GM23338 (cell line): ENCODE data around the gene KICS2. TPM values are rescaled to one million over a fixed set of nuclear protein-coding genes. Genes with fewer than 3 reads are reported as not detected.

Experiments
- ATAC-seq: fragments of 200-7000 bp; cut with Tn5 transposase; 3 replicates; pipeline ENCODE4 v1.9.1; 2020
- DNase-seq: peaks from one replicate; pipeline ENCODE4 v3.0.0-alpha.2; 2015; ENCODE audit warnings: low spot score
- H2AFZ ChIP-seq: fragments of 200-600 bp; sonication (generic); 2 replicates; pipeline ENCODE4 v1.8.0; 2016; ENCODE audit warnings: antibody characterized with exemption, mild to moderate bottlenecking, moderate library complexity
- H3F3A ChIP-seq: fragments of 200-600 bp; sonication (generic); replicated peaks from 2 replicates; pipeline ENCODE4 v1.8.0; 2017; ENCODE audit warnings: antibody characterized with exemption, mixed run types, low read depth
- H3K27ac ChIP-seq: fragments of 200-600 bp; sonication (generic); 2 replicates; pipeline ENCODE4 v1.6.1; 2016; ENCODE audit warnings: low read depth
- H3K27me3 ChIP-seq: fragments of 200-600 bp; sonication (generic); 2 replicates; pipeline ENCODE4 v1.8.0; 2016; ENCODE audit warnings: mild to moderate bottlenecking, mixed run types, moderate library complexity; ENCODE audit not compliant: insufficient read depth
- H3K36me3 ChIP-seq: fragments of 200-600 bp; sonication (generic); 2 replicates; pipeline ENCODE4 v1.8.0; 2016; ENCODE audit warnings: mild to moderate bottlenecking; ENCODE audit not compliant: insufficient read depth
- H3K4me1 ChIP-seq: fragments of 200-600 bp; sonication (generic); 2 replicates; pipeline ENCODE4 v1.8.0; 2016; ENCODE audit warnings: mild to moderate bottlenecking, moderate library complexity; ENCODE audit not compliant: insufficient read depth
- H3K4me2 ChIP-seq: fragments of 200-600 bp; sonication (generic); 2 replicates; pipeline ENCODE4 v1.7.1; 2017; ENCODE audit warnings: mixed run types
- H3K4me3 ChIP-seq: fragments of 200-600 bp; sonication (generic); 2 replicates; pipeline ENCODE4 v1.6.1; 2016; ENCODE audit warnings: mixed run types
- H3K79me2 ChIP-seq: fragments of 200-600 bp; sonication (generic); replicated peaks from 2 replicates; pipeline ENCODE4 v1.8.0; 2017; ENCODE audit warnings: mild to moderate bottlenecking; ENCODE audit not compliant: insufficient read depth
- H3K9me2 ChIP-seq: fragments of 200-600 bp; sonication (generic); 2 replicates; pipeline ENCODE4 v1.8.0; 2017; ENCODE audit not compliant: insufficient read depth
- H4K20me1 ChIP-seq: fragments of 200-600 bp; sonication (generic); replicated peaks from 2 replicates; pipeline ENCODE4 v1.8.0; 2017; ENCODE audit warnings: mild to moderate bottlenecking; ENCODE audit not compliant: insufficient read depth
- H3K27ac Mint-ChIP-seq: 2 replicates; pipeline ENCODE4 v1.8.0; 2020; ENCODE audit warnings: inconsistent platforms, mild to moderate bottlenecking, moderate library complexity, mixed read lengths
- H3K27me3 Mint-ChIP-seq: 3 replicates; pipeline ENCODE4 v1.8.0; 2022; ENCODE audit warnings: low read depth, mild to moderate bottlenecking, moderate library complexity, mixed read lengths, inconsistent platforms; ENCODE audit not compliant: insufficient read depth, poor library complexity
- H3K36me3 Mint-ChIP-seq: 3 replicates; pipeline ENCODE4 v1.8.0; 2021; ENCODE audit warnings: low read depth, mild to moderate bottlenecking, inconsistent platforms, moderate library complexity, mixed read lengths
- H3K4me1 Mint-ChIP-seq: 3 replicates; pipeline ENCODE4 v1.8.0; 2020; ENCODE audit warnings: mild to moderate bottlenecking, inconsistent platforms, mixed read lengths
- H3K4me3 Mint-ChIP-seq: 3 replicates; pipeline ENCODE4 v1.8.0; 2021; ENCODE audit warnings: moderate library complexity, mild to moderate bottlenecking, inconsistent platforms, mixed read lengths
- H3K9me3 Mint-ChIP-seq: 3 replicates; pipeline ENCODE4 v1.8.0; 2020; ENCODE audit warnings: moderate library complexity, mild to moderate bottlenecking, inconsistent platforms, mixed read lengths
- CREB1 ChIP-seq: fragments of 250-450 bp; sonication (Bioruptor Pico); IDR thresholded peaks from 2 replicates; pipeline ENCODE4 v1.5.0; 2020; ENCODE audit warnings: low read depth, mild to moderate bottlenecking, moderate library complexity
- EZH2 ChIP-seq: fragments of 200-600 bp; sonication (generic); IDR thresholded peaks from one replicate; pipeline ENCODE4 v1.8.0; 2017; ENCODE audit warnings: antibody characterized with exemption, mild to moderate bottlenecking, low read depth; ENCODE audit not compliant: unreplicated experiment
- EZH2phosphoT487 ChIP-seq: fragments of 200-600 bp; sonication (generic); IDR thresholded peaks from one replicate; pipeline ENCODE4 v1.8.1; 2018; ENCODE audit warnings: antibody characterized with exemption; ENCODE audit not compliant: unreplicated experiment
- JUNB ChIP-seq: IDR thresholded peaks from one replicate; pipeline ENCODE4 v1.6.1; 2016; ENCODE audit warnings: antibody characterized with exemption; ENCODE audit not compliant: unreplicated experiment
- NANOG ChIP-seq: IDR thresholded peaks from 2 replicates; pipeline ENCODE4 v1.6.1; 2016; ENCODE audit warnings: antibody characterized with exemption, borderline replicate concordance
- POLR2AphosphoS5 ChIP-seq: IDR thresholded peaks from 2 replicates; pipeline ENCODE4 v1.6.1; 2016; ENCODE audit warnings: antibody characterized with exemption, low read depth
- STAT1 ChIP-seq: IDR thresholded peaks from one replicate; pipeline ENCODE4 v1.6.1; 2016; ENCODE audit warnings: antibody characterized with exemption; ENCODE audit not compliant: unreplicated experiment
- ZNF114 ChIP-seq: fragments of 250-450 bp; sonication (Bioruptor Pico); IDR thresholded peaks from 2 replicates; pipeline ENCODE4 v1.5.0; 2020; ENCODE audit warnings: mild to moderate bottlenecking, moderate library complexity
- ZNF331 ChIP-seq: fragments of 250-450 bp; sonication (Bioruptor Pico); IDR thresholded peaks from 2 replicates; pipeline ENCODE4 v1.5.0; 2020; ENCODE audit warnings: low read depth, mild to moderate bottlenecking, moderate library complexity
- polyA plus RNA-seq: library from polyadenylated mRNA; unstranded; fragments of >200 nt; fragmentation: Nextera tagmentation; extraction: Ambion mirVana; gene quantifications from 2 replicates; pipeline ENCODE4 v1.2.1, GENCODE V29; 2016
- total RNA-seq: library from RNA; depleted of rRNA; stranded (reverse); fragments of >200 nt; shearing (Covaris generic); gene quantifications from 2 replicates; pipeline ENCODE4 v1.2.3, GENCODE V29; 2014
- TF ChIP-seq, protein P1 (sequence below): IDR thresholded peaks from 2 replicates; pipeline ENCODE4 v1.6.1; 2016; ENCODE audit warnings: antibody characterized with exemption
- TF ChIP-seq, protein P2 (sequence below), 2 experiments: fragments of 200-600 bp in 1 of 2; sonication (generic) in 1 of 2; conservative IDR thresholded peaks; 2 replicates each; pipeline versions ENCODE4 v1.5.1 to v1.6.1; 2016 to 2017; ENCODE audit warnings: antibody characterized with exemption in 2 of 2, low read depth in 2 of 2, mild to moderate bottlenecking in 2 of 2, moderate library complexity in 1 of 2
- TF ChIP-seq, protein P3 (sequence below): IDR thresholded peaks from one replicate; pipeline ENCODE4 v1.6.1; 2018; ENCODE audit warnings: antibody characterized with exemption; ENCODE audit not compliant: unreplicated experiment
- TF ChIP-seq, protein P4 (sequence below): fragments of 250-450 bp; sonication (Bioruptor Pico); IDR thresholded peaks from 2 replicates; pipeline ENCODE4 v1.5.0; 2020; ENCODE audit warnings: mild to moderate bottlenecking, moderate library complexity

The KICS2 gene
- total and polyA plus RNA-seq, 2 experiments from 2014 or later, result 7.6 to 10.5 TPM

DNA sequence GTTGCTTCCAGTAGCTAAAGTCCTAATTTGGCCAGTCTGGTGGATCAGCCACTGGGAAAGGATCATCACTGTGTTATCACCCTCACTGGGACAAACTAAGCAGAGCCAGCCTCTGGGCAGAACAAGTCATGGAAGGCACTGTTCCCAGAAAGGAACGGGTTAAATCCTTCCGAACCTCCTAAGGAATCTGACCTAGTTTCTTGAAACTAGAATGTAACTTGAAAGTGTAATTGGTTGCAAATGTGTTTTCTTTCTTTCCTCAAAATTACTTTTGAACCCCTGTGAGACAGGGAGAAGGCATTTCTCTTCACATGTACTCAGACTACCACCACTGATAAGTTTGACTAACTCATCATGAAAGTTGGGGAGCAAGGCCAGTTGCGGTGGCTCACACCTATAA is 18.7 kb upstream of the KICS2 start:
- Histone ChIP-seq H3F3A (no peaks in the 10 kb centered on the region), H3K36me3 (no peaks in the 10 kb centered on the region), H3K4me1 (no peaks in the 10 kb centered on the region), H3K9me2 (no peaks in the 10 kb centered on the region), H3K4me3 (no peak overlapping the region), H3K4me2 (no peak overlapping the region), H3K27me3 (no peaks in the 10 kb centered on the region), H3K79me2 (no peaks in the 10 kb centered on the region), H2AFZ (peak overlapping the region; percentile 44), H3K27ac (no peak overlapping the region), H4K20me1 (no peaks in the 10 kb centered on the region)
- Mint-ChIP-seq H3K4me1 (peaks cover 6% of the 10 kb centered on the region; the same call in 2 of the 3 replicates), H3K27me3 (peaks cover 4% of the 10 kb centered on the region), H3K36me3 (no peaks in the 10 kb centered on the region), H3K9me3 (no peaks in the 10 kb centered on the region), H3K4me3 (no peak overlapping the region), H3K27ac (no peak overlapping the region)
- TF ChIP-seq, protein P1, sequence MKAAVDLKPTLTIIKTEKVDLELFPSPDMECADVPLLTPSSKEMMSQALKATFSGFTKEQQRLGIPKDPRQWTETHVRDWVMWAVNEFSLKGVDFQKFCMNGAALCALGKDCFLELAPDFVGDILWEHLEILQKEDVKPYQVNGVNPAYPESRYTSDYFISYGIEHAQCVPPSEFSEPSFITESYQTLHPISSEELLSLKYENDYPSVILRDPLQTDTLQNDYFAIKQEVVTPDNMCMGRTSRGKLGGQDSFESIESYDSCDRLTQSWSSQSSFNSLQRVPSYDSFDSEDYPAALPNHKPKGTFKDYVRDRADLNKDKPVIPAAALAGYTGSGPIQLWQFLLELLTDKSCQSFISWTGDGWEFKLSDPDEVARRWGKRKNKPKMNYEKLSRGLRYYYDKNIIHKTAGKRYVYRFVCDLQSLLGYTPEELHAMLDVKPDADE, result no peak
- TF ChIP-seq JUNB (no peak), STAT1 (no peak), EZH2 (no peak), ZNF331 (no peak), NANOG (no peak), CREB1 (CRISPR knock-in tag) (no peak), POLR2AphosphoS5 (no peak), EZH2phosphoT487 (no peak), ZNF114 (CRISPR knock-in tag) (no peak)
- TF ChIP-seq, protein P2, sequence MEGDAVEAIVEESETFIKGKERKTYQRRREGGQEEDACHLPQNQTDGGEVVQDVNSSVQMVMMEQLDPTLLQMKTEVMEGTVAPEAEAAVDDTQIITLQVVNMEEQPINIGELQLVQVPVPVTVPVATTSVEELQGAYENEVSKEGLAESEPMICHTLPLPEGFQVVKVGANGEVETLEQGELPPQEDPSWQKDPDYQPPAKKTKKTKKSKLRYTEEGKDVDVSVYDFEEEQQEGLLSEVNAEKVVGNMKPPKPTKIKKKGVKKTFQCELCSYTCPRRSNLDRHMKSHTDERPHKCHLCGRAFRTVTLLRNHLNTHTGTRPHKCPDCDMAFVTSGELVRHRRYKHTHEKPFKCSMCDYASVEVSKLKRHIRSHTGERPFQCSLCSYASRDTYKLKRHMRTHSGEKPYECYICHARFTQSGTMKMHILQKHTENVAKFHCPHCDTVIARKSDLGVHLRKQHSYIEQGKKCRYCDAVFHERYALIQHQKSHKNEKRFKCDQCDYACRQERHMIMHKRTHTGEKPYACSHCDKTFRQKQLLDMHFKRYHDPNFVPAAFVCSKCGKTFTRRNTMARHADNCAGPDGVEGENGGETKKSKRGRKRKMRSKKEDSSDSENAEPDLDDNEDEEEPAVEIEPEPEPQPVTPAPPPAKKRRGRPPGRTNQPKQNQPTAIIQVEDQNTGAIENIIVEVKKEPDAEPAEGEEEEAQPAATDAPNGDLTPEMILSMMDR (conservative IDR thresholded peaks at IDR 0.05; ENCODE audit: low read depth in 2 of 2), result no peak
- TF ChIP-seq, protein P3, sequence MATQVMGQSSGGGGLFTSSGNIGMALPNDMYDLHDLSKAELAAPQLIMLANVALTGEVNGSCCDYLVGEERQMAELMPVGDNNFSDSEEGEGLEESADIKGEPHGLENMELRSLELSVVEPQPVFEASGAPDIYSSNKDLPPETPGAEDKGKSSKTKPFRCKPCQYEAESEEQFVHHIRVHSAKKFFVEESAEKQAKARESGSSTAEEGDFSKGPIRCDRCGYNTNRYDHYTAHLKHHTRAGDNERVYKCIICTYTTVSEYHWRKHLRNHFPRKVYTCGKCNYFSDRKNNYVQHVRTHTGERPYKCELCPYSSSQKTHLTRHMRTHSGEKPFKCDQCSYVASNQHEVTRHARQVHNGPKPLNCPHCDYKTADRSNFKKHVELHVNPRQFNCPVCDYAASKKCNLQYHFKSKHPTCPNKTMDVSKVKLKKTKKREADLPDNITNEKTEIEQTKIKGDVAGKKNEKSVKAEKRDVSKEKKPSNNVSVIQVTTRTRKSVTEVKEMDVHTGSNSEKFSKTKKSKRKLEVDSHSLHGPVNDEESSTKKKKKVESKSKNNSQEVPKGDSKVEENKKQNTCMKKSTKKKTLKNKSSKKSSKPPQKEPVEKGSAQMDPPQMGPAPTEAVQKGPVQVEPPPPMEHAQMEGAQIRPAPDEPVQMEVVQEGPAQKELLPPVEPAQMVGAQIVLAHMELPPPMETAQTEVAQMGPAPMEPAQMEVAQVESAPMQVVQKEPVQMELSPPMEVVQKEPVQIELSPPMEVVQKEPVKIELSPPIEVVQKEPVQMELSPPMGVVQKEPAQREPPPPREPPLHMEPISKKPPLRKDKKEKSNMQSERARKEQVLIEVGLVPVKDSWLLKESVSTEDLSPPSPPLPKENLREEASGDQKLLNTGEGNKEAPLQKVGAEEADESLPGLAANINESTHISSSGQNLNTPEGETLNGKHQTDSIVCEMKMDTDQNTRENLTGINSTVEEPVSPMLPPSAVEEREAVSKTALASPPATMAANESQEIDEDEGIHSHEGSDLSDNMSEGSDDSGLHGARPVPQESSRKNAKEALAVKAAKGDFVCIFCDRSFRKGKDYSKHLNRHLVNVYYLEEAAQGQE, result no peak
- TF ChIP-seq, protein P4, sequence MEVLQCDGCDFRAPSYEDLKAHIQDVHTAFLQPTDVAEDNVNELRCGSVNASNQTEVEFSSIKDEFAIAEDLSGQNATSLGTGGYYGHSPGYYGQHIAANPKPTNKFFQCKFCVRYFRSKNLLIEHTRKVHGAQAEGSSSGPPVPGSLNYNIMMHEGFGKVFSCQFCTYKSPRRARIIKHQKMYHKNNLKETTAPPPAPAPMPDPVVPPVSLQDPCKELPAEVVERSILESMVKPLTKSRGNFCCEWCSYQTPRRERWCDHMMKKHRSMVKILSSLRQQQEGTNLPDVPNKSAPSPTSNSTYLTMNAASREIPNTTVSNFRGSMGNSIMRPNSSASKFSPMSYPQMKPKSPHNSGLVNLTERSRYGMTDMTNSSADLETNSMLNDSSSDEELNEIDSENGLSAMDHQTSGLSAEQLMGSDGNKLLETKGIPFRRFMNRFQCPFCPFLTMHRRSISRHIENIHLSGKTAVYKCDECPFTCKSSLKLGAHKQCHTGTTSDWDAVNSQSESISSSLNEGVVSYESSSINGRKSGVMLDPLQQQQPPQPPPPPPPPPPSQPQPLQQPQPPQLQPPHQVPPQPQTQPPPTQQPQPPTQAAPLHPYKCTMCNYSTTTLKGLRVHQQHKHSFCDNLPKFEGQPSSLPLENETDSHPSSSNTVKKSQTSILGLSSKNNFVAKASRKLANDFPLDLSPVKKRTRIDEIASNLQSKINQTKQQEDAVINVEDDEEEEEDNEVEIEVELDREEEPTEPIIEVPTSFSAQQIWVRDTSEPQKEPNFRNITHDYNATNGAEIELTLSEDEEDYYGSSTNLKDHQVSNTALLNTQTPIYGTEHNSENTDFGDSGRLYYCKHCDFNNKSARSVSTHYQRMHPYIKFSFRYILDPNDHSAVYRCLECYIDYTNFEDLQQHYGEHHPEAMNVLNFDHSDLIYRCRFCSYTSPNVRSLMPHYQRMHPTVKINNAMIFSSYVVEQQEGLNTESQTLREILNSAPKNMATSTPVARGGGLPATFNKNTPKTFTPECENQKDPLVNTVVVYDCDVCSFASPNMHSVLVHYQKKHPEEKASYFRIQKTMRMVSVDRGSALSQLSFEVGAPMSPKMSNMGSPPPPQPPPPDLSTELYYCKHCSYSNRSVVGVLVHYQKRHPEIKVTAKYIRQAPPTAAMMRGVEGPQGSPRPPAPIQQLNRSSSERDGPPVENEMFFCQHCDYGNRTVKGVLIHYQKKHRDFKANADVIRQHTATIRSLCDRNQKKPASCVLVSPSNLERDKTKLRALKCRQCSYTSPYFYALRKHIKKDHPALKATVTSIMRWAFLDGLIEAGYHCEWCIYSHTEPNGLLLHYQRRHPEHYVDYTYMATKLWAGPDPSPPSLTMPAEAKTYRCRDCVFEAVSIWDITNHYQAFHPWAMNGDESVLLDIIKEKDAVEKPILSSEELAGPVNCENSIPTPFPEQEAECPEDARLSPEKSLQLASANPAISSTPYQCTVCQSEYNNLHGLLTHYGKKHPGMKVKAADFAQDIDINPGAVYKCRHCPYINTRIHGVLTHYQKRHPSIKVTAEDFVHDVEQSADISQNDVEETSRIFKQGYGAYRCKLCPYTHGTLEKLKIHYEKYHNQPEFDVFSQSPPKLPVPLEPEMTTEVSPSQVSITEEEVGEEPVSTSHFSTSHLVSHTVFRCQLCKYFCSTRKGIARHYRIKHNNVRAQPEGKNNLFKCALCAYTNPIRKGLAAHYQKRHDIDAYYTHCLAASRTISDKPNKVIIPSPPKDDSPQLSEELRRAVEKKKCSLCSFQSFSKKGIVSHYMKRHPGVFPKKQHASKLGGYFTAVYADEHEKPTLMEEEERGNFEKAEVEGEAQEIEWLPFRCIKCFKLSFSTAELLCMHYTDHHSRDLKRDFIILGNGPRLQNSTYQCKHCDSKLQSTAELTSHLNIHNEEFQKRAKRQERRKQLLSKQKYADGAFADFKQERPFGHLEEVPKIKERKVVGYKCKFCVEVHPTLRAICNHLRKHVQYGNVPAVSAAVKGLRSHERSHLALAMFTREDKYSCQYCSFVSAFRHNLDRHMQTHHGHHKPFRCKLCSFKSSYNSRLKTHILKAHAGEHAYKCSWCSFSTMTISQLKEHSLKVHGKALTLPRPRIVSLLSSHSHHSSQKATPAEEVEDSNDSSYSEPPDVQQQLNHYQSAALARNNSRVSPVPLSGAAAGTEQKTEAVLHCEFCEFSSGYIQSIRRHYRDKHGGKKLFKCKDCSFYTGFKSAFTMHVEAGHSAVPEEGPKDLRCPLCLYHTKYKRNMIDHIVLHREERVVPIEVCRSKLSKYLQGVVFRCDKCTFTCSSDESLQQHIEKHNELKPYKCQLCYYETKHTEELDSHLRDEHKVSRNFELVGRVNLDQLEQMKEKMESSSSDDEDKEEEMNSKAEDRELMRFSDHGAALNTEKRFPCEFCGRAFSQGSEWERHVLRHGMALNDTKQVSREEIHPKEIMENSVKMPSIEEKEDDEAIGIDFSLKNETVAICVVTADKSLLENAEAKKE (CRISPR knock-in tag), result no peak
- DNase-seq (no peak), ATAC-seq (no peak)
